ENCODE results near the gene GFAP. TPM values are rescaled to one million over a fixed set of nuclear protein-coding genes. Genes with fewer than 3 reads are reported as not detected.

The GFAP gene
- total and polyA plus RNA-seq, 7 donors, result 1.3 to 2.4 TPM; not detected in 5

DNA sequence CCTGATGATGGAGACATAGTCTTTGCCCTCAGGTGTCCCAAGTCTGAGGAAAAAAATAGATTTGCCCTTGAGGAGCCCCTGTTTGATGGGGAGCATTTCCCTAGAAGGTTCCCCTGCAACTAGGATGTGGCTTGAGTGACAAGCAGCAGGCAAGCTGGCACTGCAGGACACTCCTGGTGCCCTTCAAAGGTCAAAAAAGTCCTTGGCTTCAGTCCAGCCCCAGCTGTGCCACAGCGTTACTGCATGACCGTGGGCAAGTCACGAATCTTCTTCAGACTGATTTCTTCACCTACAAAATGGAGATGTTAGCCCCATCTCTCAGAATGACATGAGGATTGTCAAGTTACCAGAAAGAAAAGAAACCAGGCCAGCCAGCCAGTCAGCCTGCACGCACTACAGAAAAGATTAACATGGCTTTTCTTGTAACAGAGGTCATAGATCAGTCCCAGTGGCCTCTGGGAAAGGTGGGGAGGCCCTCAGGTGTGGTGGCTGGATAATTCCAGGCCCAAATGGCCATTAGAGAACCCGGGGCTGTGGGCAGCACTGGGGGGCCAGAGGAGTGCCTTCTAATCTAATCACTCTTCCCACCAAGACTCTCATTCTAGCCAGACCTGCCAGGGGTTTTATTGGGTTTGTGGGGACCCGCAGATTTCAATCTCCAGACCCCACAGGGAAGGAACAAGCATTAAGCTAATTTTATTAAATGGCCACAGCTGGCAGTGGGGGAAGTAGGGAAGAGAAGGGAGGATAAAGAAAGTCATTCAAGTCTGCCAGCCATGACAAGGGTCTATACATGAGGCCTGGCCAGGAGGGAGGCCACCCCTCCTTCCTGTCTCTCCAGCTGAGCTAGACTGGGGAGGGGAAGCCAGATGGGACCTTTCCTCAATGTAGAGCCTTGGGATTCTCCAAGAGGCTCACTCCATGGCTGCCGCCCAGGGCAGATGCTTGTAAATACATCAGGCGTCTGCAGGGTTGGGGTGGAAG is 42.0 kb upstream of the GFAP start:
- H3K4me1 ChIP-seq, result peaks cover 0 to 11% (median 9%) of the 10 kb centered on the region in 4 donors
- H3K4me3 ChIP-seq, result no peak overlapping the region
- no peak overlapping the region for H3K27ac ChIP-seq
- H3K36me3 ChIP-seq, result no peaks in the 10 kb centered on the region
- no peaks in the 10 kb centered on the region for H3K9me3 ChIP-seq
- TF ChIP-seq CTCF (IDR thresholded peaks at IDR 0.05) (no peak), EP300 (IDR thresholded peaks at IDR 0.05) (no peak), POLR2A (IDR thresholded peaks at IDR 0.05) (no peak), POLR2AphosphoS5 (IDR thresholded peaks at IDR 0.05) (no peak)
- peak; percentile 29 for DNase-seq
- 61 to 78% methylated on average over 8 of the region's 8 CpGs for WGBS, 2 donors
- intact Hi-C loops (cut with DNase I), result no loop called here
- H3K27me3 ChIP-seq, result peaks cover 0 to 23% (median 8%) of the 10 kb centered on the region in 3 donors

GRCh38 chr17:44955674-44956425 is 40.5 kb upstream of the GFAP start:
- intact Hi-C loops (cut with DNase I), result no loop called here
- peak; percentile 15 for DNase-seq
- H3K27ac ChIP-seq, result no peak overlapping the region
- H3K9me3 ChIP-seq, result no peaks in the 10 kb centered on the region
- peaks cover 0 to 11% (median 9%) of the 10 kb centered on the region in 4 donors for H3K4me1 ChIP-seq
- WGBS, 2 donors, result 76 to 83% methylated on average over 8 of the region's 8 CpGs
- TF ChIP-seq CTCF (IDR thresholded peaks at IDR 0.05) (no peak), POLR2AphosphoS5 (IDR thresholded peaks at IDR 0.05) (no peak), EP300 (IDR thresholded peaks at IDR 0.05) (no peak), POLR2A (IDR thresholded peaks at IDR 0.05) (no peak)
- H3K4me3 ChIP-seq, result no peak overlapping the region
- peaks cover 0 to 21% (median 7%) of the 10 kb centered on the region in 3 donors for H3K27me3 ChIP-seq
- H3K36me3 ChIP-seq, result no peaks in the 10 kb centered on the region

DNA sequence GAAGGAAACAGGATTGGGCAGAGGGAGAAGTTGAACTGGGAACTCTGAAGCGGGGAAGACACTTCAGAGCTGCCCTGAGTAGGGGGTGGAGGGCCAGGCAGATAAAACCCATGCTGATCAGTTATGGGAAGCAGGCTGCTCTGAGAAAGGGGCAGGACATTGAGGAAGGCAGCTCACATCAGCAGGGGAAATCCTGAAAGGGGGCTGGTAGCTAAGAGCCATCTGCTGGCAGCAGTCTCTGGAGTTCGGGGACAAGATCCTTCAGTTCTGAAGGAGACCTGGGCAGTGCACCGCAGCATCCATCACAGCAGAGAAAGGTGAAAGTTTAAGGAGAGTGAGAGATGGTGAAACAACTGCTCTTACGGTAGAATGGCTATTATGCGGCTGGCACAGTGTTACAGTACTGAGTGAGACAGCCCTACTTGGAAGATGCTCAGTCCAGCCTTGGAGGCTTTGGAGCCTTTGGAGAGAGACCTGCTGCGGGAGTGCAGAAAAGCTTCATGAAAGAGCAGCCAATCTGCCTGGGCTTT is 37.7 kb upstream of the GFAP start:
- no peaks in the 10 kb centered on the region for H3K36me3 ChIP-seq
- intact Hi-C loops (cut with DNase I), result no loop called here
- H3K4me3 ChIP-seq, result no peak overlapping the region
- no peaks in the 10 kb centered on the region for H3K9me3 ChIP-seq
- no peak for TF ChIP-seq CTCF (IDR thresholded peaks at IDR 0.05)
- TF ChIP-seq EP300 (IDR thresholded peaks at IDR 0.05), result no peak
- TF ChIP-seq POLR2AphosphoS5 (IDR thresholded peaks at IDR 0.05), result no peak
- TF ChIP-seq POLR2A (IDR thresholded peaks at IDR 0.05), result no peak
- H3K27ac ChIP-seq, result no peak overlapping the region
- peaks cover 0 to 4% (median 1%) of the 10 kb centered on the region in 4 donors for H3K4me1 ChIP-seq
- WGBS, 2 donors, result 78 to 82% methylated on average over 6 of the region's 6 CpGs
- peak; percentile 36 for DNase-seq
- no peaks in the 10 kb centered on the region for H3K27me3 ChIP-seq

- TF ChIP-seq CTCF (IDR thresholded peaks at IDR 0.05) (no peak), EP300 (IDR thresholded peaks at IDR 0.05) (no peak), POLR2A (IDR thresholded peaks at IDR 0.05) (no peak), POLR2AphosphoS5 (IDR thresholded peaks at IDR 0.05) (no peak)
- WGBS, 2 donors, result 66 to 68% methylated on average over 7 of the region's 7 CpGs
- Histone ChIP-seq H3K27ac (peak overlapping the region in 2 of 4 donors; percentile 60 to 65), H3K4me3 (peak overlapping the region; percentile 27 to 61 (median 50)), H3K36me3 (no peaks in the 10 kb centered on the region), H3K4me1 (peaks cover 0 to 12% (median 9%) of the 10 kb centered on the region in 4 donors), H3K27me3 (no peaks in the 10 kb centered on the region), H3K9me3 (no peaks in the 10 kb centered on the region)
- DNase-seq, result peak; percentile 12
- intact Hi-C loops (cut with DNase I), result loop anchor here (1.0 to 2.0 kb wide), 2 partner anchors 20 to 74 kb away; partner anchors contain the start of gene C1QL1
Measured at GRCh38 chr17:44948315-44948795, 33.1 kb upstream of the GFAP start.
